Activated CD4-positive, alpha-beta T cell treated with anti-CD3 and anti-CD28 coated beads for 36 hours (primary cell): ENCODE results near the gene CELF2. TPM values are rescaled to one million over a fixed set of nuclear protein-coding genes. Genes with fewer than 3 reads are reported as not detected.

Experiments used
- ATAC-seq: fragments of 200-7000 bp; cut with Tn5 transposase; one replicate; pipeline ENCODE4 v1.10.0; 2021; ENCODE audit warnings: mild to moderate bottlenecking, moderate library complexity
- CTCF ChIA-PET: fragments of 350-600 bp; sonication (Branson Sonifier 250); formaldehyde crosslinking; loops from one replicate; lab custom pipeline; 2021; ENCODE audit warnings: antibody characterized with exemption; lab: Charles Lee
- POLR2A ChIA-PET: fragments of 350-600 bp; sonication (Branson Sonifier 250); formaldehyde crosslinking; loops from one replicate; lab custom pipeline; 2021; ENCODE audit warnings: antibody characterized with exemption, inconsistent platforms; lab: Charles Lee
- DNase-seq: peaks from one replicate; pipeline ENCODE4 v3.0.0-alpha.2; 2020
- H3K27ac Mint-ChIP-seq: one replicate; pipeline ENCODE4 v1.8.0; 2021; ENCODE audit warnings: mixed read lengths
- H3K27me3 Mint-ChIP-seq: one replicate; pipeline ENCODE4 v1.8.0; 2021; ENCODE audit warnings: mixed read lengths
- H3K36me3 Mint-ChIP-seq: one replicate; pipeline ENCODE4 v1.8.0; 2021; ENCODE audit warnings: low read depth, mixed read lengths
- H3K4me1 Mint-ChIP-seq: one replicate; pipeline ENCODE4 v1.8.0; 2021; ENCODE audit warnings: mixed read lengths
- H3K4me3 Mint-ChIP-seq: one replicate; pipeline ENCODE4 v1.8.0; 2021; ENCODE audit warnings: mild to moderate bottlenecking, moderate library complexity, mixed read lengths
- H3K9me3 Mint-ChIP-seq: one replicate; pipeline ENCODE4 v1.8.0; 2021; ENCODE audit warnings: low read depth, mixed read lengths
- intact Hi-C, 2 experiments: fragments of 100-400 bp; cut with DNase I in 1 of 2; cut with micrococcal nuclease in 1 of 2; formaldehyde crosslinking; loops; one replicate each; pipeline versions ENCODE4 v1.14.2 to v1.15.1; 2022 to 2024; cut with DNase I, micrococcal nuclease
- total RNA-seq, 2 experiments: library from RNA; stranded (reverse); gene quantifications; one replicate each; pipeline ENCODE4 v1.2.3, GENCODE V29; 2021

Gene CELF2
- total RNA-seq, 2 experiments from 2014 or later: 102 to 119 TPM

- intact Hi-C loops: no loop called here
- no peaks in the 10 kb centered on the region for H3K9me3 Mint-ChIP-seq
- ChIA-PET CTCF (interaction anchor here (1.3 to 1.6 kb wide), 2 partner anchors 10 to 62 kb away, joined by 3 to 6 read pairs; no protein-coding TSS in a partner anchor), POLR2A (no interaction called here)
- DNase-seq: no peak
- H3K36me3 Mint-ChIP-seq: peaks cover 81% of the 10 kb centered on the region
- H3K4me1 Mint-ChIP-seq: peaks cover 84% of the 10 kb centered on the region
- ATAC-seq: no peak
- no peak overlapping the region for H3K4me3 Mint-ChIP-seq
- no peaks in the 10 kb centered on the region for H3K27me3 Mint-ChIP-seq
- peak overlapping the region; percentile 92 for H3K27ac Mint-ChIP-seq
Measured at GRCh38 chr10:11317936-11318670, 300.4 kb downstream of the CELF2 start.

- no peaks in the 10 kb centered on the region for H3K27me3 Mint-ChIP-seq
- no peak overlapping the region for H3K4me3 Mint-ChIP-seq
- no peak for DNase-seq
- ChIA-PET POLR2A (no interaction called here), CTCF (interaction anchor here (1.0 to 1.6 kb wide), 4 partner anchors 9 to 145 kb away, joined by 3 to 6 read pairs (median 4); no protein-coding TSS in a partner anchor)
- H3K36me3 Mint-ChIP-seq: peaks cover 81% of the 10 kb centered on the region
- no peaks in the 10 kb centered on the region for H3K9me3 Mint-ChIP-seq
- peaks cover 84% of the 10 kb centered on the region for H3K4me1 Mint-ChIP-seq
- no peak for ATAC-seq
- H3K27ac Mint-ChIP-seq: peak overlapping the region; percentile 92
- intact Hi-C loops: no loop called here
Measured at GRCh38 chr10:11318826-11319598, 301.3 kb downstream of the CELF2 start.

- H3K4me1 Mint-ChIP-seq: peaks cover 83% of the 10 kb centered on the region
- no peak overlapping the region for H3K4me3 Mint-ChIP-seq
- H3K27ac Mint-ChIP-seq: peak overlapping the region; percentile 92
- no peaks in the 10 kb centered on the region for H3K9me3 Mint-ChIP-seq
- H3K27me3 Mint-ChIP-seq: no peaks in the 10 kb centered on the region
- ATAC-seq: peak; percentile 78
- ChIA-PET CTCF (interaction anchor here (1.0 to 1.4 kb wide), 2 partner anchors 9 to 81 kb away, joined by 4 read pairs; no protein-coding TSS in a partner anchor), POLR2A (interaction anchor here (0.9 kb wide), 1 partner anchor 170 kb away, joined by 4 read pairs; no protein-coding TSS in a partner anchor)
- DNase-seq: peak; percentile 43
- intact Hi-C loops: loop anchor here in 1 of 2 experiments (5.0 kb wide), 1 partner anchor 143 kb away; no protein-coding TSS in a partner anchor
- H3K36me3 Mint-ChIP-seq: peaks cover 81% of the 10 kb centered on the region
Measured at GRCh38 chr10:11319990-11320602, 302.4 kb downstream of the CELF2 start.

GRCh38 chr10:11320809-11321520, 303.3 kb downstream of the CELF2 start:
- Mint-ChIP-seq H3K36me3 (peaks cover 86% of the 10 kb centered on the region), H3K4me1 (peaks cover 87% of the 10 kb centered on the region), H3K4me3 (no peak overlapping the region), H3K9me3 (no peaks in the 10 kb centered on the region), H3K27me3 (no peaks in the 10 kb centered on the region), H3K27ac (peak overlapping the region; percentile 92)
- intact Hi-C loops: loop anchor here in 1 of 2 experiments (5.0 kb wide), 1 partner anchor 144 kb away; no protein-coding TSS in a partner anchor
- ChIA-PET POLR2A (interaction anchor here (0.9 kb wide), 1 partner anchor 171 kb away, joined by 4 read pairs; no protein-coding TSS in a partner anchor), CTCF (interaction anchor here (0.9 to 1.4 kb wide), 2 partner anchors 9 to 81 kb away, joined by 3 to 4 read pairs; no protein-coding TSS in a partner anchor)
- ATAC-seq (peak; percentile 29), DNase-seq (no peak)

- ChIA-PET CTCF (interaction anchor here (0.7 to 1.2 kb wide), 2 partner anchors 52 to 290 kb away, joined by 3 to 5 read pairs; no protein-coding TSS in a partner anchor), POLR2A (no interaction called here)
- no peaks in the 10 kb centered on the region for H3K9me3 Mint-ChIP-seq
- H3K36me3 Mint-ChIP-seq: peaks cover 80% of the 10 kb centered on the region
- intact Hi-C loops: loop anchor here in 1 of 2 experiments (5.0 kb wide), 1 partner anchor 145 kb away; no protein-coding TSS in a partner anchor
- H3K4me3 Mint-ChIP-seq: no peak overlapping the region
- no peaks in the 10 kb centered on the region for H3K27me3 Mint-ChIP-seq
- H3K4me1 Mint-ChIP-seq: peaks cover 83% of the 10 kb centered on the region
- DNase-seq (no peak), ATAC-seq (no peak)
- peak overlapping the region; percentile 77 for H3K27ac Mint-ChIP-seq
Measured at GRCh38 chr10:11322698-11323097, 305.0 kb downstream of the CELF2 start.

- ChIA-PET POLR2A (no interaction called here), CTCF (interaction anchor here (0.7 kb wide), 1 partner anchor 16 kb away, joined by 3 read pairs; no protein-coding TSS in a partner anchor)
- no peak for ATAC-seq
- H3K27me3 Mint-ChIP-seq: no peaks in the 10 kb centered on the region
- H3K4me3 Mint-ChIP-seq: no peak overlapping the region
- peak overlapping the region; percentile 33 for H3K27ac Mint-ChIP-seq
- intact Hi-C loops: loop anchor here in 1 of 2 experiments (5.0 kb wide), 1 partner anchor 148 kb away; no protein-coding TSS in a partner anchor
- no peaks in the 10 kb centered on the region for H3K9me3 Mint-ChIP-seq
- H3K36me3 Mint-ChIP-seq: peaks cover 74% of the 10 kb centered on the region
- H3K4me1 Mint-ChIP-seq: peaks cover 79% of the 10 kb centered on the region
- DNase-seq: no peak
Measured at GRCh38 chr10:11324761-11325321, 307.2 kb downstream of the CELF2 start.

- Mint-ChIP-seq H3K4me3 (no peak overlapping the region), H3K9me3 (no peaks in the 10 kb centered on the region), H3K27ac (peak overlapping the region; percentile 78), H3K36me3 (peaks cover 72% of the 10 kb centered on the region), H3K4me1 (peaks cover 78% of the 10 kb centered on the region), H3K27me3 (no peaks in the 10 kb centered on the region)
- ChIA-PET POLR2A (no interaction called here), CTCF (no interaction called here)
- intact Hi-C loops: no loop called here
- no peak for ATAC-seq
- DNase-seq: no peak
Measured at GRCh38 chr10:11325817-11326216, 308.1 kb downstream of the CELF2 start.

GRCh38 chr10:11326241-11326640, 308.6 kb downstream of the CELF2 start:
- intact Hi-C loops: no loop called here
- peak overlapping the region; percentile 78 for H3K27ac Mint-ChIP-seq
- no peak for ATAC-seq

GRCh38 chr10:11326913-11327616, 309.4 kb downstream of the CELF2 start:
- ATAC-seq (no peak), DNase-seq (no peak)
- Mint-ChIP-seq H3K27ac (peak overlapping the region; percentile 62), H3K4me1 (peaks cover 72% of the 10 kb centered on the region), H3K9me3 (no peaks in the 10 kb centered on the region), H3K4me3 (no peak overlapping the region), H3K27me3 (no peaks in the 10 kb centered on the region), H3K36me3 (peaks cover 66% of the 10 kb centered on the region)
- intact Hi-C loops: no loop called here
- CTCF ChIA-PET: no interaction called here
- POLR2A ChIA-PET: no interaction called here

More at GRCh38 chr10:11326241-11326640, 308.6 kb downstream of the CELF2 start:
- DNase-seq: no peak
- ChIA-PET CTCF (no interaction called here), POLR2A (no interaction called here)
- Mint-ChIP-seq H3K9me3 (no peaks in the 10 kb centered on the region), H3K36me3 (peaks cover 68% of the 10 kb centered on the region), H3K4me3 (no peak overlapping the region), H3K4me1 (peaks cover 74% of the 10 kb centered on the region), H3K27me3 (no peaks in the 10 kb centered on the region)
